Panc1 (cell line): ENCODE data around the gene MAML3.

Experiments used
- CTCF ChIP-seq: fragments of 450-650 bp; IDR thresholded peaks from 2 replicates; pipeline ENCODE4 v1.5.1; 2017; ENCODE audit warnings: mild to moderate bottlenecking
- POLR2AphosphoS5 ChIP-seq: IDR thresholded peaks from 2 replicates; pipeline ENCODE4 v1.6.1; 2012; ENCODE audit warnings: mild to moderate bottlenecking, low read depth, low read length, moderate library complexity
- REST ChIP-seq, 2 experiments: IDR thresholded peaks; 2 replicates each; pipeline ENCODE4 v1.6.1; 2011 to 2012; ENCODE audit warnings: low read depth in 2 of 2, control low read depth in 1 of 2, low read length in 1 of 2, mild to moderate bottlenecking in 1 of 2, moderate library complexity in 1 of 2; ENCODE audit not compliant: insufficient read depth in 1 of 2
- SIN3A ChIP-seq: IDR thresholded peaks from 2 replicates; pipeline ENCODE4 v1.6.1; 2012; ENCODE audit warnings: low read depth, mild to moderate bottlenecking, low read length, moderate library complexity, borderline replicate concordance; ENCODE audit not compliant: insufficient read depth
- TCF7L2 ChIP-seq: IDR thresholded peaks from 2 replicates; pipeline ENCODE4 v1.6.1; 2011; ENCODE audit warnings: mild to moderate bottlenecking, low read depth, low read length, inconsistent platforms

- TF ChIP-seq CTCF: no peak
- TF ChIP-seq REST (IDR thresholded peaks at IDR 0.05; ENCODE audit: insufficient read depth in 1 of 2, low read depth in 2 of 2, low read length in 1 of 2): no peak
- no peak for TF ChIP-seq TCF7L2
- TF ChIP-seq POLR2AphosphoS5: no peak
- TF ChIP-seq SIN3A: no peak
Observed at GRCh38 chr4:139849219-139849618, 304.8 kb downstream of the MAML3 start.
